HepG2 (cell line): ENCODE results near the gene BMAL1. TPM values are rescaled to one million over a fixed set of nuclear protein-coding genes. Genes with fewer than 3 reads are reported as not detected.

Source experiments
- ATAC-seq: fragments of 200-7000 bp; cut with Tn5 transposase; 3 replicates; pipeline ENCODE4 v1.9.1; 2020; ENCODE audit warnings: mild to moderate bottlenecking, moderate library complexity
- BruUV-seq: library from RNA; stranded (reverse); fragments of 400-500 nt; replicated peaks from 2 replicates; lab custom pipeline; 2021; lab: Mats Ljungman, UMichigan
- CTCF ChIA-PET: fragments of 300-600 bp; formaldehyde crosslinking; extraction: SDS; loops from one replicate; lab custom pipeline; 2021; ENCODE audit warnings: low total read pairs, inconsistent platforms, low intra/inter-chr PET ratio; lab: Yijun Ruan, JAX
- POLR2A ChIA-PET: fragments of 350-600 bp; sonication (Branson Sonifier 250); formaldehyde crosslinking; loops from one replicate; lab custom pipeline; 2020; ENCODE audit warnings: antibody characterized with exemption, inconsistent platforms; lab: Yijun Ruan, JAX
- DNase-seq: peaks from one replicate; pipeline ENCODE4 v3.0.0-alpha.2; 2015; ENCODE audit warnings: low spot score
- FAIRE-seq: peaks from 3 replicates; lab custom pipeline; 2011; peaks lifted over from hg19 to GRCh38; lab: Jason Lieb, UNC
- H2AFZ ChIP-seq: one replicate; pipeline ENCODE4 v1.6.1; 2011; ENCODE audit warnings: low read length, inconsistent platforms
- H3K27ac ChIP-seq: fragments of 300-600 bp; 3 replicates; pipeline ENCODE4 v1.8.0; 2011; ENCODE audit warnings: mixed run types, mild to moderate bottlenecking, mixed read lengths, low read length, inconsistent platforms; ENCODE audit not compliant: insufficient read depth; ENCODE audit errors: extremely low read length
- H3K27me3 ChIP-seq, 2 experiments: fragments of 200-600 bp in 1 of 2; 2 replicates in 1 of 2; 3 replicates in 1 of 2; pipeline versions ENCODE4 v1.6.0 to v1.8.0; 2011; ENCODE audit warnings: low read length in 2 of 2, mild to moderate bottlenecking in 2 of 2, moderate library complexity in 2 of 2, inconsistent platforms in 1 of 2; ENCODE audit not compliant: insufficient read depth in 2 of 2, control insufficient read depth in 1 of 2
- H3K36me3 ChIP-seq, 2 experiments: fragments of 200-600 bp in 1 of 2; replicated peaks in 1 of 2; 2 replicates in 1 of 2; 3 replicates in 1 of 2; pipeline versions ENCODE4 v1.5.1 to v1.8.0; 2011; ENCODE audit warnings: low read length in 2 of 2, inconsistent platforms in 1 of 2; ENCODE audit not compliant: insufficient read depth in 2 of 2, control insufficient read depth in 1 of 2
- H3K4me1 ChIP-seq: 2 replicates; pipeline ENCODE4 v1.5.1; 2012; ENCODE audit warnings: low read length, inconsistent platforms; ENCODE audit not compliant: insufficient read depth
- H3K4me2 ChIP-seq: 2 replicates; pipeline ENCODE4 v1.6.0; 2011; ENCODE audit warnings: low read depth, low read length, inconsistent platforms
- H3K4me3 ChIP-seq, 3 experiments: fragments of 200-600 bp in 1 of 3; sonication (generic), shearing (Covaris generic) in 1 of 3; replicated peaks in 1 of 3; 2 replicates each; pipeline ENCODE4 v1.5.1; 2011 to 2016; ENCODE audit warnings: low read length in 3 of 3, inconsistent platforms in 2 of 3, low read depth in 2 of 3, mild to moderate bottlenecking in 2 of 3, control low read depth in 1 of 3, mixed read lengths in 1 of 3; ENCODE audit not compliant: insufficient read depth in 1 of 3
- H3K79me2 ChIP-seq: one replicate; pipeline ENCODE4 v1.6.1; 2011; ENCODE audit warnings: low read length, inconsistent platforms; ENCODE audit not compliant: insufficient read depth
- H3K9ac ChIP-seq: 2 replicates; pipeline ENCODE4 v1.6.0; 2011; ENCODE audit warnings: mild to moderate bottlenecking, low read depth, low read length, inconsistent platforms; ENCODE audit not compliant: insufficient read depth
- H3K9me3 ChIP-seq: 2 replicates; pipeline ENCODE4 v1.5.1; 2012; ENCODE audit warnings: mild to moderate bottlenecking, low read length
- H4K20me1 ChIP-seq: 2 replicates; pipeline ENCODE4 v1.6.0; 2011; ENCODE audit warnings: inconsistent platforms, mild to moderate bottlenecking, low read length, moderate library complexity; ENCODE audit not compliant: insufficient read depth
- HOXA9 ChIP-seq: sonication (generic); formaldehyde crosslinking; IDR thresholded peaks from 2 replicates; pipeline ENCODE4 v1.8.1; 2022; ENCODE audit warnings: missing genetic modification reagents, mild to moderate bottlenecking, moderate library complexity, borderline replicate concordance
- PBX2 ChIP-seq: IDR thresholded peaks from 2 replicates; pipeline ENCODE4 v1.6.1; 2016; ENCODE audit warnings: control low read depth
- RAD51 ChIP-seq: fragments of 450-650 bp; IDR thresholded peaks from 2 replicates; pipeline ENCODE4 v1.6.1; 2016; ENCODE audit warnings: borderline replicate concordance
- RNF2 ChIP-seq: fragments of 450-650 bp; conservative IDR thresholded peaks from 2 replicates; pipeline ENCODE4 v1.6.1; 2016; ENCODE audit warnings: low read depth
- SNAPC5 ChIP-seq: sonication (generic); formaldehyde crosslinking; IDR thresholded peaks from 2 replicates; pipeline ENCODE4 v1.8.1; 2023; ENCODE audit warnings: mild to moderate bottlenecking, missing genetic modification reagents, borderline replicate concordance
- TFE3 ChIP-seq: IDR thresholded peaks from 2 replicates; pipeline ENCODE4 v1.6.1; 2016
- THAP7 ChIP-seq: sonication (generic); formaldehyde crosslinking; IDR thresholded peaks from 2 replicates; pipeline ENCODE4 v1.8.1; 2023; ENCODE audit warnings: mild to moderate bottlenecking, missing genetic modification reagents
- ZBTB37 ChIP-seq: sonication (generic); formaldehyde crosslinking; IDR thresholded peaks from 2 replicates; pipeline ENCODE4 v1.4.0; 2020; ENCODE audit warnings: mild to moderate bottlenecking, missing genetic modification reagents
- ZBTB38 ChIP-seq: sonication (generic); formaldehyde crosslinking; IDR thresholded peaks from 2 replicates; pipeline ENCODE4 v1.5.1; 2020; ENCODE audit warnings: mild to moderate bottlenecking, missing genetic modification reagents
- ZNF530 ChIP-seq: sonication (generic); formaldehyde crosslinking; IDR thresholded peaks from 2 replicates; pipeline ENCODE4 v1.5.0; 2020; ENCODE audit warnings: low read depth, mild to moderate bottlenecking, missing genetic modification reagents
- ZNF615 ChIP-seq: sonication (generic); formaldehyde crosslinking; IDR thresholded peaks from 2 replicates; pipeline ENCODE4 v1.5.0; 2020; ENCODE audit warnings: mild to moderate bottlenecking, missing genetic modification reagents, borderline replicate concordance
- ZNF747 ChIP-seq: sonication (generic); formaldehyde crosslinking; IDR thresholded peaks from 2 replicates; pipeline ENCODE4 v1.8.1; 2023; ENCODE audit warnings: missing genetic modification reagents, mild to moderate bottlenecking, borderline replicate concordance
- WGBS: methylation state at CpG from one replicate; pipeline ENCODE4 v1.1.6; 2017; ENCODE audit warnings: low lambda C conversion rate; 5-methylcytosine and 5-hydroxymethylcytosine counted together
- in situ Hi-C: cut with HindIII; loops from 2 replicates; pipeline ENCODE4 v1.10.0; 2017; ENCODE audit warnings: low pct_unique_long_range_greater_than_20kb; ENCODE audit not compliant: extremely low pct_ligation_motif_present
- intact Hi-C: fragments of 100-400 bp; cut with micrococcal nuclease; formaldehyde crosslinking; loops from one replicate; pipeline ENCODE4 v1.10.0; 2022; ENCODE audit not compliant: unreplicated experiment
- polyA plus RNA-seq, 8 experiments: library from polyadenylated mRNA; depleted of rRNA in 3 of 8; stranded (reverse) in 7 of 8; unstranded in 1 of 8; fragments of >200 nt; fragmentation: Illumina TruSeq in 4 of 8; extraction: Trizol in 4 of 8; gene quantifications; 2 replicates each; pipeline versions ENCODE4 v1.2.1 to v1.2.3, GENCODE V29; 2011 to 2016; ENCODE audit warnings: low read depth in 4 of 8, missing spikeins in 1 of 8, mixed read lengths in 1 of 8; ENCODE audit not compliant: insufficient read depth in 1 of 8
- total RNA-seq, 5 experiments: library from RNA; depleted of rRNA; stranded (reverse); fragments of >200 nt; fragmentation: Illumina TruSeq; extraction: Trizol; gene quantifications; 2 replicates each; pipeline ENCODE4 v1.2.3, GENCODE V29; 2016; ENCODE audit warnings: low read depth in 1 of 5

The BMAL1 gene
- total and polyA plus RNA-seq, 2 of the 13 experiments (the other 11 are each of a cell fraction or from before 2014, with no cell fraction given): 4.5 to 4.8 TPM

- H3K36me3 ChIP-seq: no peaks in the 10 kb centered on the region
- no peaks in the 10 kb centered on the region for H3K9me3 ChIP-seq
- H3K9ac ChIP-seq: no peak overlapping the region
- intact Hi-C loops (no loop called here), in situ Hi-C loops (no loop called here)
- no peak overlapping the region for H3K4me2 ChIP-seq
- ATAC-seq: no peak
- ChIA-PET CTCF (no interaction called here), POLR2A (no interaction called here)
- H2AFZ ChIP-seq: no peak overlapping the region
- no peaks in the 10 kb centered on the region for H3K79me2 ChIP-seq
- H3K4me3 ChIP-seq: no peak overlapping the region
- no peaks in the 10 kb centered on the region for H3K4me1 ChIP-seq
- H3K27ac ChIP-seq: no peak overlapping the region
- FAIRE-seq: no peak
- no peaks in the 10 kb centered on the region for H4K20me1 ChIP-seq
- 49% methylated on average over 5 of the region's 5 CpGs for WGBS
- no peak for DNase-seq
- BruUV-seq: no TSS peak
- TF ChIP-seq ZBTB37 (CRISPR knock-in tag) (no peak), RNF2 (no peak), HOXA9 (CRISPR knock-in tag) (no peak), ZNF530 (CRISPR knock-in tag) (no peak), TFE3 (CRISPR knock-in tag) (no peak), RAD51 (no peak), PBX2 (CRISPR knock-in tag) (no peak), ZNF615 (CRISPR knock-in tag) (no peak), THAP7 (CRISPR knock-in tag) (no peak), ZBTB38 (no peak), SNAPC5 (CRISPR knock-in tag) (no peak), ZNF747 (CRISPR knock-in tag) (no peak)
- no peaks in the 10 kb centered on the region; a peak in 1 of 5 replicates for H3K27me3 ChIP-seq
These were observed 12.8 kb downstream of the BMAL1 start for GRCh38 chr11:13290221-13290980.
